Measurements from ENCODE around the gene OBP2A.

The OBP2A gene

DNA sequence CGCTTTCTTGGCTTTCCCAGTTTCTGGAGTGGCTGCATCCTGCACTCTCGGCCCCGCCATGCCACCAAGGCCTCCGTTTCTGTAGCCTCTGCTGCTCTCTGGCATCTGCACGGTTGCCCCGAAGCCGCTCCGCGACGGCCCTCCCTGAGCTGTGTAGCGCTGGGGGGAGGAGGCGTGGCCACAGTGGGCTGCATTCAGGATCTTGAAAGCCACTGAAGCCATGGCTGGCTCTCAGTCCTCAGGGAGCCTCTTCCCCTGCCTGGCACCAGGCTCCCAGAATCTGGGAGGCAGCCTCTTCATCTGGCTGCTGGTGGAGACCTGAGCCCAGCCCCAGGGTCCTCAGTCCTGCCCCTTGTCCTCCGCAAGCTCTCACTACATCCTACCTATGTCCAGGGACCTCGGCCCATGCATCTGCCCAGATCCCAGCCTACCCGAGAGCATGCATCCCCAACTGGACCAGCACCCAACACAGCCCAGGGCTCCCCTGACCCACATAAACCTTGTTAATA, 40.7 kb downstream of the OBP2A start:
- Histone ChIP-seq H3K9me3 (ENCODE audit: insufficient read depth, low read length) (no peaks in the 10 kb centered on the region), H3K4me1 (ENCODE audit: low read length) (no peaks in the 10 kb centered on the region), H3K79me2 (ENCODE audit: low read length) (no peaks in the 10 kb centered on the region), H3K27me3 (ENCODE audit: low read depth, low read length) (no peaks in the 10 kb centered on the region), H2AFZ (ENCODE audit: low read depth, low read length) (no peak overlapping the region), H3K4me2 (ENCODE audit: low read length) (no peak overlapping the region), H3K4me3 (ENCODE audit: low read length) (no peak overlapping the region), H3K36me3 (replicated peaks; ENCODE audit: low read depth, low read length) (no peaks in the 10 kb centered on the region), H4K20me1 (ENCODE audit: insufficient read depth, low read length) (no peaks in the 10 kb centered on the region), H3K27ac (ENCODE audit: low read length) (no peak overlapping the region), H3K9ac (ENCODE audit: low read length) (no peak overlapping the region)
- TF ChIP-seq EZH2phosphoT487 (IDR thresholded peaks at IDR 0.05; ENCODE audit: low read depth), result no peak
- TF ChIP-seq, protein P1, sequence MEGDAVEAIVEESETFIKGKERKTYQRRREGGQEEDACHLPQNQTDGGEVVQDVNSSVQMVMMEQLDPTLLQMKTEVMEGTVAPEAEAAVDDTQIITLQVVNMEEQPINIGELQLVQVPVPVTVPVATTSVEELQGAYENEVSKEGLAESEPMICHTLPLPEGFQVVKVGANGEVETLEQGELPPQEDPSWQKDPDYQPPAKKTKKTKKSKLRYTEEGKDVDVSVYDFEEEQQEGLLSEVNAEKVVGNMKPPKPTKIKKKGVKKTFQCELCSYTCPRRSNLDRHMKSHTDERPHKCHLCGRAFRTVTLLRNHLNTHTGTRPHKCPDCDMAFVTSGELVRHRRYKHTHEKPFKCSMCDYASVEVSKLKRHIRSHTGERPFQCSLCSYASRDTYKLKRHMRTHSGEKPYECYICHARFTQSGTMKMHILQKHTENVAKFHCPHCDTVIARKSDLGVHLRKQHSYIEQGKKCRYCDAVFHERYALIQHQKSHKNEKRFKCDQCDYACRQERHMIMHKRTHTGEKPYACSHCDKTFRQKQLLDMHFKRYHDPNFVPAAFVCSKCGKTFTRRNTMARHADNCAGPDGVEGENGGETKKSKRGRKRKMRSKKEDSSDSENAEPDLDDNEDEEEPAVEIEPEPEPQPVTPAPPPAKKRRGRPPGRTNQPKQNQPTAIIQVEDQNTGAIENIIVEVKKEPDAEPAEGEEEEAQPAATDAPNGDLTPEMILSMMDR (IDR thresholded peaks at IDR 0.05; ENCODE audit: low read depth, low read length), result no peak

DNA sequence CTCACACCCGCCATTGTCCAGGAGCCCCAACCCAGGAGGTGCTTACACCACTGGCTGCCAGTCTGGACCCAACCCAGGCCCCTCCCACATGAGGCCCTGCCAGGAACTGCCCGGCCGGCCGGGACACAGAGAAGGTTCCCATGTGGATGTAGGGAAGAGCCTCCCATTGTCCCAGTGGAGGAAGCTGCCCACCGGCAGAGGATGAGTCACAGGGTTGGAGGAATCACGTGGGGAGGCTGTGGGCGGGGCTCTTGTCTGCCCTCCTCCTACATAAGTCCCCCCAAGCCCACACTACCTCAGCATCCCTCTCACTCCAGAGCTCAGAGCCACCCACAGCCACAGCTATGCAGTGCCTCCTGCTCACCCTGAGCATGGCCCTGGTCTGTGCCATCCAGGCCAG, 41.7 kb downstream of the OBP2A start:
- Histone ChIP-seq H3K79me2 (ENCODE audit: low read length) (no peaks in the 10 kb centered on the region), H4K20me1 (ENCODE audit: insufficient read depth, low read length) (no peaks in the 10 kb centered on the region), H3K27ac (ENCODE audit: low read length) (no peak overlapping the region), H3K4me2 (ENCODE audit: low read length) (no peak overlapping the region), H3K36me3 (replicated peaks; ENCODE audit: low read depth, low read length) (no peaks in the 10 kb centered on the region), H3K4me1 (ENCODE audit: low read length) (no peaks in the 10 kb centered on the region), H3K9ac (ENCODE audit: low read length) (no peak overlapping the region), H3K4me3 (ENCODE audit: low read length) (no peak overlapping the region), H3K9me3 (ENCODE audit: insufficient read depth, low read length) (no peaks in the 10 kb centered on the region), H2AFZ (ENCODE audit: low read depth, low read length) (no peak overlapping the region), H3K27me3 (ENCODE audit: low read depth, low read length) (no peaks in the 10 kb centered on the region)
- TF ChIP-seq, protein P1 (IDR thresholded peaks at IDR 0.05; ENCODE audit: low read depth, low read length), result no peak
- no peak for TF ChIP-seq EZH2phosphoT487 (IDR thresholded peaks at IDR 0.05; ENCODE audit: low read depth)

GRCh38 chr9:135588371-135588770, 42.4 kb downstream of the OBP2A start:
- no peak overlapping the region for H3K4me3 ChIP-seq (ENCODE audit: low read length)
- no peaks in the 10 kb centered on the region for H3K27me3 ChIP-seq (ENCODE audit: low read depth, low read length)
- TF ChIP-seq, protein P1 (IDR thresholded peaks at IDR 0.05; ENCODE audit: low read depth, low read length), result no peak
- no peak for TF ChIP-seq EZH2phosphoT487 (IDR thresholded peaks at IDR 0.05; ENCODE audit: low read depth)
- H3K79me2 ChIP-seq (ENCODE audit: low read length), result no peaks in the 10 kb centered on the region
- H3K4me1 ChIP-seq (ENCODE audit: low read length), result no peaks in the 10 kb centered on the region
- H4K20me1 ChIP-seq (ENCODE audit: insufficient read depth, low read length), result no peaks in the 10 kb centered on the region
- H3K9me3 ChIP-seq (ENCODE audit: insufficient read depth, low read length), result no peaks in the 10 kb centered on the region
- H3K36me3 ChIP-seq (replicated peaks; ENCODE audit: low read depth, low read length), result no peaks in the 10 kb centered on the region
- no peak overlapping the region for H2AFZ ChIP-seq (ENCODE audit: low read depth, low read length)
- no peak overlapping the region for H3K27ac ChIP-seq (ENCODE audit: low read length)
- H3K9ac ChIP-seq (ENCODE audit: low read length), result no peak overlapping the region
- no peak overlapping the region for H3K4me2 ChIP-seq (ENCODE audit: low read length)

DNA sequence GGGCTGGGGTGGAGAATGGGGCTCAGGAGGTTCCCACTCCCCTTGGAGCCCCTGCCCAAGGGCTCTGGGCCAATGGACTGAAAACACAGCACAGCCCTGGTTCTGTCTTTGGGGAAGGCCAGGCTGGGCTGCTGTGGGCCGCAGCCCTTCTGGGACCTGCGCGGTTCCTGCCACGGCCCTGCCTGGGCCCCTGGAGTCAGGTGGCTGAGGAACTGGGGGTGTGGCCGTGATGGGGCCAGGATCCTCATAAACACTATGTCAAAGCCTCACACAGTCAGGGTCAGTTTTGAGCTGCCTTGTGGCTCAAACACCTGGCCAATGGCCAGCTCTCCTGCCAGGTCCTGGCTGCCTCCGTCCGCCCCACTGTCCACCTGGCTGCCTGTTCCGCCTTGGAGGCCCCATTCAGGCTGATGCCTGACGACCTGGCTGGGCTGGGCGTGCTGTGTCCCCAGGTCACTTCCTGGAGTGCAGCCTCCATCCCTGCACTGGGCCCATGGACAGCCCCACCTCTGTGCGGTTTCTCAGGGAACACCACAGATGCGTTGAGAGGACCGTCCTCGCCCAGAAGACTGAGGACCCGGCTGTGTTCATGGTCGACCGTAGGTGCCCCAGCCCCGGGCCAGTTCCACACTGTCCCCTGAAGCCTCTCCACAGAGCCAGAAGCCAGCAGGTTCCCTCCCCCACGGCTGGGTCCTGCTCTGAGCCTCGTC, 43.1 kb downstream of the OBP2A start:
- no peak overlapping the region for H3K4me2 ChIP-seq (ENCODE audit: low read length)
- no peak for TF ChIP-seq EZH2phosphoT487 (IDR thresholded peaks at IDR 0.05; ENCODE audit: low read depth)
- TF ChIP-seq, protein P1 (IDR thresholded peaks at IDR 0.05; ENCODE audit: low read depth, low read length), result no peak
- no peak overlapping the region for H3K9ac ChIP-seq (ENCODE audit: low read length)
- H2AFZ ChIP-seq (ENCODE audit: low read depth, low read length), result no peak overlapping the region
- H3K4me3 ChIP-seq (ENCODE audit: low read length), result no peak overlapping the region
- no peaks in the 10 kb centered on the region for H3K9me3 ChIP-seq (ENCODE audit: insufficient read depth, low read length)
- H3K79me2 ChIP-seq (ENCODE audit: low read length), result no peaks in the 10 kb centered on the region
- no peaks in the 10 kb centered on the region for H3K36me3 ChIP-seq (replicated peaks; ENCODE audit: low read depth, low read length)
- H3K4me1 ChIP-seq (ENCODE audit: low read length), result no peaks in the 10 kb centered on the region
- no peaks in the 10 kb centered on the region for H4K20me1 ChIP-seq (ENCODE audit: insufficient read depth, low read length)
- no peak overlapping the region for H3K27ac ChIP-seq (ENCODE audit: low read length)
- 0 out of 2 replicates have a peak, but pooled peaks cover 5% of the 10 kb centered on the region for H3K27me3 ChIP-seq (ENCODE audit: low read depth, low read length)

Measured in OCI-LY3 (cell line).